Measurements from ENCODE around the gene USP33.
"Not testable (repeated sequence)": the region's sequence is repeated elsewhere in the genome, so short reads cannot be mapped to it uniquely, and the experiment has no call there.

The USP33 gene

DNA sequence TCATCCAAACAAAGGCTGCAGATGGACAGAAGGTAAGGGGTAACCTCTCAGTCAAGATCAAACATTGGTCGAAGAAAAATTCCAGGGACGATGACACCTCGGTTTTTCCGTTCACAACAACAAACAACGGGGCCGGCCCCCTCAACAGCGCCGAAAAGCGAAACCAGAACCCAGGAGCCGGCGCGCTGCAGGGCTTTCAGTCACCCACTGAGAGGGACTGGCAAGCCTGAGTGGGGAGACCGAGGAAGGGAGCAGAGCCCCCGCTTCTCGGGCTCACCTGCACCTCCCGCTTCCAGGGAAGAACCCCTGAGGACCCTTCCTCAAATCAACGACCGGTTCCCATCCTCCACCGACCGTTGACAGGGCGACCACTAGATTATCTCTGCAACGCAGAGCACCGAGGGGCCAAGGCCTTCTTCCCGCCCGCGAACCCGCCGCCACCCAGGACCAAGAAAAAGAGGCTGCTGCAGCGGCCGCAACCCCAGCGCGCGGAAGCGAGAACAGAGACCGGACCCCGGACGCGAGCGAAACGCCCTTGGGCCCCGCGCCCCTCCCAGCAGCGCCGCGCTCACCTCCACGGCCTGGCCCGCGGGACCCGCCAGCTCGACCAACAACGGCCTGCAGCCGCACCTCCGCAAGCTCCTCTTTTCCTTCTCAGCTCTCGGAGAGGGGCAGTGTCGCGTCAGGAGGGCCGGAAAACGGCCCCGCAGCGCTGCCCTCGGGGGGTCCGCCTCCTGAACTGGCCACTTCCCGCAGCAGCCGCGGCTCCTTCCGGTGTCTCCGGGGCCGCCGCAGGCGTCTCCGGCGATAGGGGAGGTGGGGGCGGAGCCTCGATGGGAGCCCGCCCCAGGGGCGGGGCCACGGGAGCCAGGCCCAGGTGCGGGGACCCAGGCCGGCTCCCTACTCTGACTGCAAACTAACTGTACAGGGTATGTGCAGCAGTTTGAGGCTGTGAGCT, at the start of gene USP33:
USP33 (minus strand) TSS at position 782 of the 958 bp plus-strand sequence. CDS start 18,155 bp downstream, outside the sequence.
- peak; percentile 41 to 90 for DNase-seq

DNA sequence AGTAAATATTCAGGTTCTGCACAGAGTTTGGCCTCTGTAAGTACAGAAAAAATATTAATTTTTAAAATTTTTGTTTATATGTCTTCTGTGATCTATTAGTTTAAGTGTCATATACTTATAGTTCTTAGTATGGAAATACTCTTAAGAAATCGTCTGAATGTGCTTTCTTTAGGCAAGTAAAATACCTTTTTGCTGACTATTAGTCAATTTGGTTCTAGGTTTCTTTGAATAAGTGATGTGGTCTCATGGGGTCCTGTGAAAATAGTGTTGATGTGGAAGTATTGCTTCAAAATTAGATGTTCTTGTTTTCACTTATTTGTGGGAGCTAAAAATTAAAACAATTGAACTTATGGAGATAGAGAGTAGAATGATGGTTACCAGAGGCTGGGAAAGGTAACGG, 43.7 kb upstream of the USP33 start:
- DNase-seq = no peak

DNA sequence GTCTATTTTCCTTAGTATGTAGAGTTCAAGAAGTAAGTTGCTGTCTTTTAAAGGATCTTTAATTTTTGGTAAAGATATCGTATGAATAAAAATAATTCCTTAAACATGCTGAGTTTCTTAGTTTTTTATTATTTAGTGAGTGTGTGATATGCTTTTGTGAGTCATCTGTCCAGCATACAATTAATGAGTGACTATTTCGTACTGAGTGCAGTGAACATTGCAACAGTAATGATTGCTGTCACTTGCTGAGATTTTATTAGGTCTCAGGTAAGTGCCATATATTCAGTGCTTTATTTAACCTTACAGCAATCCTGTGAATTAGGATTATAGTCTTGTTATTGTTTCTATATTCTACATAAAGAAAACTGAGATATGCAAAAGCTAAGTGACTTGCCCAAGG, 42.4 kb upstream of the USP33 start:
- DNase-seq = no peak

DNA sequence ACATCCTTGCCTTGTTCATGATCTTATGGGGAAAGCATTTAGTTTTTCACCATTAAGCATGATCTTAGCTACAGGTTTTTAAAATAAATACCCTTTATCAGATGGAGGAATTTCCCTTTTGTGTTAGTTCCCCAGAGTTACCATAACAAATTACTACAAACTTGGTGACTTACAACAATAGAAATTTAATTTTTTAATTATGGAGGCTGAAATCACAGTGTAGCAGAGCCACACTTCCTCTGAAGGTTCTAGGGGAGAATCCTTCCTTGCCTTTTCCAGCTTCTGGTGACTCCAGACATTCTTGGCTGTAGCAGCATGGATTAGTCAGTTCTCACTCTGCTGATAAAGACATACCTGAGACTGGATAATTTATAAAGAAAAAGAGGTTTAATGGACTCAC, 38.3 kb upstream of the USP33 start:
- no peak for DNase-seq

DNA sequence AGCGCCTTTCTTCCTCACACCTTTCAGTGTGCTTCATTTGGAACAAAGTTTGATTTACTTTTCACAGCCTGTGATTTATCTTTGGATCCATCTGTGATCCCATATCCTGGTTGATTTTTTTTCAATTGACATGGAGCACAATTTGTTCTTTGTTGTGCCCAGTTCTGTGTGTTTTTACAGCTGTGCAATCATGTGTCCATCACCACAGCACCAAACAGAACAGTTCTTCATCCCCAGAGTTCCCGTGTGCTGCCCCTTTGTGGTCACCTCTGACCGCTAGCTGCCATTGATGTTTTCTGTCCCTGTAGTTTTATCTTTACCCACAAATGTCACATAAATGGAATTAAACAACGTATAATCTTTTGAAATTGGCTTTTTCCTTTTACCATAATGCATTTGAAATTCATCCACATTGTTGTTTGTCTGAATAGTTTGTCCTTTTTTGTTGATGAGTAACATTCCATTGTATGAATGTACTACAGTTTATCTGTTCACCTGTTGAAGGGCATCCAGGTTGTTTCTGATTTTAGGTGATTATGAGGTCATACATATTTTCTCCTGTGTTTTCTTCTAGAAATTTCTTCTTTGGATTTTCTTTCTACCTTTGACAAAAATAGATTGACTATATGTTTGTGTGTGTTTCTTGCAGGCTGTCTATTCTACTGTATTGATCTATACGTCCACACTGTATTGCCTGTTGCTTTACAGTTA, 37.2 kb upstream of the USP33 start:
- DNase-seq = no peak

DNA sequence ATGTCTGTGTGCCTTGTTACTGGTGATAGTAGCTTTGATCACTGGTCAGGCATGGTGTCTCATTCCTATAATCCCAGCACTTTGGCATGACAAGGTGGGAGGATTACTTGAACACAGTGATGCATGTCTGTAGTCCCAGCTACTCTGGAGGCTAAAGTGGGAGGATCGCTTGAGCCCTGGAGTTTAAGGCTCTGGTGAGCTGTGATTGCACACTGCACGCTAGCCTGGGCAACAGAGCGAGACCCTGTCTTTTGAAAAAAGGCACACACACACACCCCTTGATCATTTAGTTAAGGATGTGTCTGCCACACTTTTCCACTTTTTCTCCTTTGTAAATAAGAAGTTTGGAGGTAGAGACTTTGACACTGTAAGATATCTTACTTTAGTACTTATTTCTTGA, 34.9 kb upstream of the USP33 start:
- no peak for DNase-seq

DNA sequence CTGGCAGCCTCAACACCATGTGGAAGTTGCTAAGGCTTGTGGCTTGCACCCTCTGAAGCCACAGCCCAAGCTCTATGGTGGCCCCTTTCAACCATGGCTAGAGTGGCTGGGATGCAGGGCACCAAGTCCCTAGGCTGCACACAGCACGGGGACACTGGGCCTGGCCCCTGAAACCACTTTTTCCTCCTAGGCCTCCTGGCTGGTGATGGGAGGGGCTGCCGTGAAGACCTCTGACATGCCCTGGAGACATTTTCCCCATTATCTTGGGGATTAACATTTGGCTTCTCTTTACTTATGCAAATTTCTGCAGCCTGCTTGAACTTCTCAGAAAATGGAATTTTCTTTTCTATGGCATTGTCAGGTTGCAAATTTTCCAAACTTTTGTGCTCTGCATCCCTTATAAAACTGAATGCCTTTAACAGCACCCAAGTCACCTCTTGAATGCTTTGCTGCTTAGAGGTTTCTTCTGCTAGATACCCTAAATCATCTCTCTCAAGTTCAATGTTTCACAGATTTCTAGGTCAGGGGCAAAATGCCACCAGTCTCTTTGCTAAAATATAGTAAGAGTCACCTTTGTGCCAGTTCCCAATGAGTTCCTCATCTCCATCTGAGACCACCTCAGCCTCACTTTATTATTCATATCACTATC, 26.6 kb upstream of the USP33 start:
- DNase-seq = not testable (repeated sequence)

DNA sequence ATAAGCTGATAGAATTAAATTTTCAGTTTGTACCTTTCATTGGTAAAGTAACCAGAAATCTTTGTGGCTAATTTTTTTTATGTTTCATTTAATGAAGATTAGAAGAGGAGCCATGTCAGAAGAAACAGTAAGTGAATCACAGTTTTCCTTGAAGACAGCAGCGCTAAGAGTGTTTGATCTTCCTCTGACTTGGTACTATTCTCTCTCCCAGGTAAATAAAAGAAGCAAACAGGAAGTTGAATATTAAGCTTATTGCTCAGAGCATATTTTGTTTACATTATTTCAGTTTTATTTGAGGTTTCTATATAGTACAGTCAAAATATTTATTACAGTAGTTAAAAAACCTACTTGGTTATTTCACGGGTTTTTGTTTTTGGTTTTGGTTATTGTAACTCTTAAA, 23.5 kb upstream of the USP33 start:
- no peak for DNase-seq

DNA sequence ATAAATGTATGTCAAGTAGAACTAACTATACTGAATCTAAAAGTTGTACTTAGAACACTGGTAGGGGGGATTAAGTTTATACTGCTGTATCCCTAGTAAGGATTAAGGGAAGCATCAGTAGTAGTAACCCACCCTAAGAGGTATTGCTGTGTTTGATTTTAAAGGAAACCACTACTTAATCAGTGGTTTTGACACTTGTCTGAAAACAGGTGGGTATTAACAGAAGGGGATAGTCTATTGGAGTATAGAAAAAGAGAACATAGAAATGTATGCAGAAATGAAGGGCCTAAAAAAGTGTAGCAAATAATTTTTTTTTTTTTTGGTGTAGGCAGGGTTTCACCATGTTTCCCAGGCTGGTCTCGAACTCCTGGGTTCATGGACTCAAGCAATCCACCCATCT, 22.0 kb upstream of the USP33 start:
- DNase-seq = no peak

DNA sequence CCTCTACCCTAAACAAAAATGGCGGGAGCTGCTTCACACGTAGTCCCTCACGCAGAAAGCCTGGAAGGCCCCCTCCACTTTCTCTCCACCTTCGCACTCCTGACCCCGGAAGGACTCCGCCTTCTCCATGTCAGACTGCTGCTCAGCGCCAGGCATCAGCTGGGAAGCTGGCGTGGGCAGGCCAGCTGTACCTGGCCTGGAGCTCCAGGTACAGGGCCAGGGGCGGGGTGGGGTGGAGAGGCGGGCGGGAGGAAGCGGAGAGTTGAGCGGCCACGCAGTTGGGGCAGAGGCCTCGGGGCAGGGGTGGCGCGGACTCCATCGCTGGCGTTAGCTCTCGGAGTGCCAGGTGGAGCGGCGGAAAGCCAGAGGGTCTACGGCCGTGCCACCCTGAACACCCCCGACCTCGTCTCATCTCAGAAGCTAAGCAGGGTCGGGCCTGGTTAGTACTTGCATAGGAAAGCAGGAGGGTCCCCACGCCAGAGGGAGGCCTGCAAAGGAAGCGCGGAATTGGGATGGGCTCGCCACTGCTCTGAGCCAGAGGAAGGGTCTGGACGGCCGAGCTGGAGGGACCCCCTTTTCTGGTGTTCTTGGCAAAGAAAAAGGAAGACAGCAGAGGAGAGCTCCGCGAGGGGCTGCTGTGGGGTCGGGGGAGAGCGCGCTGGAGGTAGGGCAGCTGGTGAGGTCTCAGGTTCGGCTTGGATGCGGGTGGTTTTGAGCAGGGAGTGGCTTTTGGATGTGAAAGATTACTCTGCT, 20.1 kb upstream of the USP33 start, which contains the start of gene MIGA1:
MIGA1 (plus strand) TSS at position 121 of the 753 bp plus-strand sequence. CDS start 3,604 bp downstream, outside the sequence.
- peak; percentile 40 to 90 for DNase-seq

DNA sequence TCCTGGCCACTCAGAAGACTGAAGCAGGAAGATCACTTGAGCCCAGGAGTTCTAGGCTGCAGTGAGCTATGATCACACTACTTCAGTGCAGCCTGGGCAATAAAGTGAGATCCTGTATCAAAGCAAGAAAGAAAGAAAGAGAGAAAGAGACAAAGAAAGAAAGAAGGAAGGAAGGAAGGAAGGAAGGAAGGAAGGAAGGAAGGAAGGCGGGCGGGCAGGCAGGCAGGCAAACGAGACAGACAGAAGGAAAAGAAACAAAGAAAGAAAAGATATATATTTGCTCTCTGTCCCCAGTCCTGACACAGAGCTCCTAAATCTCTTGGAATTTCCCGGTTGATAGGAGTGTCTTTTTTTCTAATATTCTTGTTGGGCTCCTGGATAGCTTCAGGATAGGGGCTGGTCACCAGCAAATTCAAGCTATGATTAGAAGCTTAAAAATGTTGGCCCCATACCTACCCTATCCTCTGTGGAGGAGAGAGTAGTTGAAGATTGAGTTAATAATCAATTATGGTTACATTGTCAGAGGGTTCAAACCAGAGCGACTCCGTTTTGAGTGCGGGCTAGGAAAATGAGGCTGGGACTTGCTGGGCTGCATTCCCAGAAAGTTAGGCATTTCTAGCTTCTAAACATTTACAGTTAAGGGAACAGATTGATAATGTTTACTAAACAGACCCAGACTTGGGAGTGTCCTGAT, 16.5 kb upstream of the USP33 start:
- no peak for DNase-seq

DNA sequence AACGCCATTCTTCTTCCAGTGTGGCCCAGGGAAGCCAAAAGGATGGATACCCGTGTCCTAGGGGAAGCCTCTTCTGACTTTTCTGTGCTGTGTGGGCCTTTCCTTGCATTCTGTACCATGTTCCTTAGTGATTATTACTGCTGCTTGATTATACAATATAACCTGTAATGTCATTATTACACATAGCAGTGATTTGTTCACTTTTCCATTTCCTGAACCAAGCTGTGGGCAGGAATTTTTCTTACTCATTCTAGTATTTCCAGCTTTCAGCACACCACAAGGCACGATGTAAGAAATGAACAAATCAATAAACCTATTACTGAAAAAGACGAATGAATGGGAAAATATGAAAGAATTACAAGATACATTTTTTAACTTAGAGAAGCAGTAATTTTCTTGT, 8.4 kb upstream of the USP33 start:
- DNase-seq = no peak

DNA sequence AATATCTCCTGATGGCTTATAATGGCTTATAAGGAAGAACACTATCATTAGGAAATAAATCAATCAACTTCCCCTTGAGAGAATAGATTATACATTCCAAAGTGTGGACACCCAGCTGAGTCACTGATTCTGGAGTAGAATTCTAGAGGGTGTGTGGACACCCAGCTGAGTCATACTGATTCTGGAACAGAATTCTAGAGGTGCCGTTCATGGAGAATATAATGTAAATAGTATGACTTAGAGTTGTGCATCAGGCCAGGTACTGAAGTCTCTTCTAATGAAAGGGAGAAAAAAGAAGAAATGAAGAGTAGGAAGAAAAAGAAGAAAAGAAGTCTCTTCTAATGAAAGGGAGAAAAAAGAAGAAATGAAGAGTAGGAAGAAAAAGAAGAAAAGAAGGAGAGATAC, 2.4 kb upstream of the USP33 start:
- no peak for DNase-seq

DNA sequence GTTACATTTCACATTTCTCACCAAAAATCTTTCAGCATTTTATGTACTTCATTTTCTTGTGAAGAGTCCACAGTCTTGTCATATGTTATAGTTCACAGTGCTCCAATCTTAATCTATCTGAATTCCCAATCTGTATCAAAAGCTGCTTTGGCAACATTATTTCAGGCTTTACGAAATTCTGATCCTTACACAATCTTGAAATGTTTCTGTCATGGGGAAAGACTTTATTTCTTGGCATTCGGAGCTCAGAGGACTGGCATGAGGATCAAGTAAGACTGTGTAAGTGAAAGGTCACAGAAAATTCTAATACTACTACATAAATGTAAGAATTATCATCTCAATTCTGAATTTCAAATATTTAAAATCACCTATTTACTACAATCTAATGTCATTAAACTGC, 2.0 kb downstream of the USP33 start:
- DNase-seq = no peak

DNA sequence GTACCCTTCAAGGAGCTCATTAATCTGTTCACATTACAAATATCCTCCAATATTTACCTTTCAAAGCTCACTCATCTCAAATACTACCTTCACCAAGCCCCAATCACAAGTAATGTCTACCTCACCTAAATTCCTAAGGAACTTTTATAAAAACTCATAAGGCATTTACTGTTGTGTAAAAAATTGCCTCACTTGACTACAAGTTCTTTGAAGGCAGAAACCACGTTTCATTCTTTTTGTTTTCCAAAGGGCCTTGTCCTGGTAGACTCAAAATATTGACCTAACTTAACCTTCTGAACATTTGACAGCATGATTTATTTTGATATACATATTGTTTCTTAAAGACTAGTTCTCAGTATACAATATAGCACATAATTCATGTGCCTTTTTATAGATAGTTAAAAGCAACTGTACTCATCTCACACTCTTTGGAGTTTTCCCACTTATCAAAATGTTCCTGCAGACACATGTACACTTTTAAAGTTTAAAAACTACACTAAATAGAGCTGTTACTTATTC, 2.5 kb downstream of the USP33 start:
- no peak for DNase-seq

DNA sequence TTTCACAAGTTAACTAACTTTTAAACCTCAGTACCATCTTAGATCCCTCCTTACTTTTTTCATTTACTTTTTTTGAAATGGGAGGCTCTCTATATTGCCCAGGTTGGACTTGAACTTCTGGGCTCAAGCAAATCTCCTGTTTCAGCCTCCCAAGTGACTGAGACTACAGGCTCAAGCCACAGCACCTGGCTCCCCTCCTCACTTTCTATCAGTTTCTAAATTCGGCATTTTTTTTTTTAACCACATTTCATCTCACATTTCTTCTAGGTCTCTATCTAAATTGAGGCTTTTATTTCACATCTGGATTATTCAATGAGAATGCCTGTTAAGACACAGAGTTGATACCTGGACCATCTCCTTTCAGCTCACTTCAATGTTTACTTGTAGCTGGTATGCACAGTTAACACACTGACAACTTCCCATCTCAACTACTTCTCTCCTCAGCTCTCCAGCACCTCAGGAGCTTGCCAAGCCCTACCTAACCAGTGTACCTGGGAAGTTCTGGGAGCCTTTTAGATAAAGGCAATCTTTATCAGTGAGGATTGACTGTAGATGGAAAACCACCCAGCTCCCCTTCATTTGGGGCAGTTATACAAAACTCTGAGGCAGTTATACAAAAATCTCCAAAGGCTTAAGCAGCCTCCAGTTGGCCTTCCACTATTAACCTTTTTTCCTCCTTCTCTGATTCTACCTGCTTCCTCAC, 3.4 kb downstream of the USP33 start:
- no peak for DNase-seq

DNA sequence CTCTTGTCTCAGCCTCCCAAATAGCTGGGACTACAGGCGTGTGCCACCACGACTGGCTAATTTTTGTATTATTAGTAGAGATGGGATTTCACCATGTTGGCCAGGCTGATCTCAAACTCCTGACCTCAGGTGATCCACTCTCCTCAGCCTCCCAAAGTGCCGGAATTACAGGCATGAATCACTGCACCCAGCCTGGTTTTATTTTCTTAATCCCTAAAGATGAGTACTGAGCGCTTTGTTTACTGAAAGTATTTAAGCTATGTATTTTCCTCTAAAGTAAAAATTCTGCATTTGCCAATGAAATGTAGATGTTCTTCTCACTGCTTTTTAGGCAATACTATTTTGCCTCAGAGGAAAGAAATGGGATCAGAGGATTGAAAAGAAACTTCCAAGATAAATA, 10.2 kb downstream of the USP33 start:
- DNase-seq = not testable (repeated sequence)

DNA sequence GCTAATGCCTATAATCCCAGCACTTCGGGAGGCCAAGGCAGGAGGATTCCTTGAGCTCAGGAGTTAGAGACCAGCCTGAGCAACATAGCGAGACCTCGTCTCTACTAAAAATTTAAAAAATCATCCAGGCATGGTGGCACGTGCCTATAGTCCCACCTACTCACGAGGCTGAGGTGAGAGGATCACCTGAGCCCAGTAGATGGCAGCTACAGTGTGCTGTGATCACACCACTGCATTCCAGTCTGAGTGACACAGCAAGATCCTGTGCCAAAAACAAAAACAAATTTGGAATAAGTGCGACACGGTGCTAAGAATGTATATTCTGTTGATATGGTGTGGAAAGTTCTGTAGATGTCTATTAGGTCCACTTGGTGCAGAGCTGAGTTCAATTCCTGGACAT, 15.1 kb downstream of the USP33 start:
- no peak for DNase-seq

DNA sequence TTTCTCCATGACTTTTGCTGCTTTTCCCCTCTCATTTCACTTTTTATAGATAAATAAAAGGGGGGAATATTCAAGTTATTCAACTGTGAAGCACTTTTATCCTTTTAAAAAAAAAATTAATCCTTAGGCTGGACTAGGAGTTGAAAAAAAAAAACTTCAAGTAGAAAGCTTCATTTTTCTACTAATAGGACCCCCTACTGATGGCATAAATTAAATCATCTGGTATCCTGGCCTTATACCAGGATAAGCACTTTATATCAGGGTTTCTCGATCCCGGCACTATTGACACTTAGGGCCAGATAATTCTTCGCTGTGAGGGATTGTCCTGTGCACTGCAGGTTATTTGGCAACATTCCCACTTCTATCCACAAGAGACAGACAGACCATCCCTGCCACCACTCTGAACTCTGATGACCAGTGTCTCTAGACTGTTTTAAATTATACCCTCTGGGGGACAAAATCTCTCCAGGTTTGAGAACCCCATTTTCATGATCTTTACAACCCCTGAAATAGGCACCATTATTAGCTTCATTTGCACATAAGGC, 17.6 kb downstream of the USP33 start:
- peak in 1 of 2 experiments; percentile 50 for DNase-seq

DNA sequence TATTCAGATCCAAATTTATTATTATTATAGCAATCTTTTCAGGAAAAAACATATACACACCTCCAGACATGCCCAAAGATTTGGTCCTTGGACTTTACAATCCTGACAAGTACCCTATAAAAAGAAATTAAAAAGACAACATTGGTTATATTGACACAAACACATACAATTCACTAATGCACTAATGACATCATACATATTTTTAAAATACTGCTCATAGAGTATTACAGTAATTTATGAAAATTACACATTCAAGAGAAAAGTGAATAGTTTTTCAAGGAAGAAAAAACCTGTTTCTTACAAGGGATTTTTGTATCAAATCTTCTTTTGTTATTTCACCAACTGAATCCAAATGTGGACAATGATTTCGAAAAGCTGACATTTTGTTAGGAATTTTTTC, 18.3 kb downstream of the USP33 start:
- no peak for DNase-seq

DNA sequence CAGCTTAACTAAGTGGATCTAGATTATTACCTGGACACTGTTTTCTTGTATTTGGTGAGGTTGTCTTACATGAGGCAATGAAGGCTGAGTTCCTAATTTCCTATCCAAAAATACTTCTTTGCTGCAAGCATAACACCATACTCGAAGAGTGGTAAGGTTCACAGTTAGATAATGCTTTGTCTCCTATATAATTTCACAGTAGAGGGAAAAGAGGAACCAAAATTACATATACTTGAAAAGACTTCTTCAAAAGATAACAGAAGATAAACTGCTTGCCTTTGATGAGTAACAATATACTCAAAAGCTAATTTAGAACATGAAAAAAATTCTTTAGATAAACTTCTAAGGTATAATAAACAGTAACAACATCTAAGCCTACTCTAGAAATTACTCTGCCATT, 20.4 kb downstream of the USP33 start:
- no peak for DNase-seq
